Kidney epithelial cell (primary cell): ENCODE measurements around the gene ABRACL. TPM values are rescaled to one million over a fixed set of nuclear protein-coding genes. Genes with fewer than 3 reads are reported as not detected.

Experiments used
- DNase-seq: peaks from one replicate; pipeline ENCODE4 v3.0.0-alpha.2; 2010; ENCODE audit warnings: low read depth
- H3K27me3 ChIP-seq: 2 replicates; pipeline ENCODE4 v1.6.0; 2011; ENCODE audit warnings: low read length; ENCODE audit not compliant: control insufficient read depth, insufficient read depth
- H3K36me3 ChIP-seq: 2 replicates; pipeline ENCODE4 v1.5.1; 2011; ENCODE audit warnings: low read length; ENCODE audit not compliant: control insufficient read depth, insufficient read depth
- H3K4me3 ChIP-seq: 2 replicates; pipeline ENCODE4 v1.5.1; 2011; ENCODE audit warnings: low read depth, mild to moderate bottlenecking, control low read depth, low read length
- total RNA-seq: library from RNA; depleted of rRNA; stranded (reverse); fragments of >200 nt; gene quantifications from 2 replicates; pipeline ENCODE4 v1.2.3, GENCODE V29; 2015
- TF ChIP-seq, protein P1 (sequence below): IDR thresholded peaks from 2 replicates; pipeline ENCODE4 v1.5.1; 2011; ENCODE audit warnings: mild to moderate bottlenecking, moderate library complexity, low read length, control low read depth, inconsistent platforms; ENCODE audit not compliant: insufficient read depth, poor library complexity, severe bottlenecking

Gene ABRACL
- total RNA-seq, 1 donor from 2014 or later, result 119 TPM

DNA sequence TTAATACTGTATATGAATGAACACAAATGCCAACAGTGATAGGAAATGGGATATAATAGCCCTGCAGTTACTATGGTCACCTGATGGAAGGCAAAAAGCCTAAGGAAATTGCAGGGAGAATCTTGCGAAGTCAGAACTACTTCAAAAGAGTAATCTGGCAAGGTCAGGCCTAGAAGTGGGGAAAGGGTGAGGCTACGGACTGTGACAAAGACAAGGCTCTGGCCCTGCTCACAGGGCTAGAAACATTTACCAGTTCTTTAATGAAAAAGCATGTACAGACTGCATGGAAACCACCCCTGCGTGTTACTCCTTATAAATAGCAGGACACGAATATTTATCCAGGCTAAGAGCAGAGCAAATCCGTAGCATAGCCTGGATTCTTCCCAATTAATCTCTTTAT, 53.8 kb downstream of the ABRACL start:
- H3K27me3 ChIP-seq, result no peaks in the 10 kb centered on the region
- no peak for DNase-seq
- no peaks in the 10 kb centered on the region for H3K36me3 ChIP-seq
- TF ChIP-seq, protein P1, sequence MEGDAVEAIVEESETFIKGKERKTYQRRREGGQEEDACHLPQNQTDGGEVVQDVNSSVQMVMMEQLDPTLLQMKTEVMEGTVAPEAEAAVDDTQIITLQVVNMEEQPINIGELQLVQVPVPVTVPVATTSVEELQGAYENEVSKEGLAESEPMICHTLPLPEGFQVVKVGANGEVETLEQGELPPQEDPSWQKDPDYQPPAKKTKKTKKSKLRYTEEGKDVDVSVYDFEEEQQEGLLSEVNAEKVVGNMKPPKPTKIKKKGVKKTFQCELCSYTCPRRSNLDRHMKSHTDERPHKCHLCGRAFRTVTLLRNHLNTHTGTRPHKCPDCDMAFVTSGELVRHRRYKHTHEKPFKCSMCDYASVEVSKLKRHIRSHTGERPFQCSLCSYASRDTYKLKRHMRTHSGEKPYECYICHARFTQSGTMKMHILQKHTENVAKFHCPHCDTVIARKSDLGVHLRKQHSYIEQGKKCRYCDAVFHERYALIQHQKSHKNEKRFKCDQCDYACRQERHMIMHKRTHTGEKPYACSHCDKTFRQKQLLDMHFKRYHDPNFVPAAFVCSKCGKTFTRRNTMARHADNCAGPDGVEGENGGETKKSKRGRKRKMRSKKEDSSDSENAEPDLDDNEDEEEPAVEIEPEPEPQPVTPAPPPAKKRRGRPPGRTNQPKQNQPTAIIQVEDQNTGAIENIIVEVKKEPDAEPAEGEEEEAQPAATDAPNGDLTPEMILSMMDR, result no peak
- no peak overlapping the region for H3K4me3 ChIP-seq

DNA sequence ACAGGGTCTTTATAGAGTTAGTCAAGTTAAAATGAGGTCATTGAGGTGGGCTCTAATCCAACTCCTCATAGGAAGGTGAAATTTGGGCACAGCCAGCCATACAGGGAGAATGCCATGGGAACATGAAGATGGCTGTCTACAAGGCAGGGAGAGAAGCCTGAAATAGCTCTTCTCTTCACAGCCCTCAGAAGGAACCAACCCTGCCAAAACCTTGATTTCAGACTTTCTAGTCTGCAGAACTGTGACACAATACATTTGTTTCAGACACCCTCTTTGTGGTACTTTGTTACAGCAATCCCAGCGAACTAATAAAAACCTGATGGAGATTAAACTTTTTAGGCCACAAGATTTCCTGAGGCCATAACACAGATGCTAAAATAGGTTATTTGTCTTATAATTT, 63.3 kb downstream of the ABRACL start:
- DNase-seq, result no peak
- H3K36me3 ChIP-seq, result no peaks in the 10 kb centered on the region
- no peak overlapping the region for H3K4me3 ChIP-seq
- TF ChIP-seq, protein P1, result no peak
- no peaks in the 10 kb centered on the region for H3K27me3 ChIP-seq

Other genes with a start within 250 kb of the ABRACL start
- not detected in 2 replicates for gene ECT2L, start 232.7 kb upstream of the ABRACL start, total RNA-seq
- 37.9 and 40.7 TPM in 2 replicates for gene REPS1, start 40.5 kb upstream of the ABRACL start, total RNA-seq
- gene HECA, start 106.3 kb downstream of the ABRACL start, total RNA-seq, result 15.9 and 18.7 TPM in 2 replicates